ENCODE measurements around the gene ST8SIA6.
"Not testable (repeated sequence)": the region's sequence is repeated elsewhere in the genome, so short reads cannot be mapped to it uniquely, and the experiment has no call there.

The ST8SIA6 gene

GRCh38 chr10:17454161-17455014 lies at the start of gene ST8SIA6:
TSS of gene ST8SIA6 (minus strand) at chr10:17454595. CDS start at chr10:17454255, 340 bp downstream.
- DNase-seq = no peak

GRCh38 chr10:17503795-17504194 lies 49.4 kb upstream of the ST8SIA6 start:
- DNase-seq = no peak

GRCh38 chr10:17502814-17503213 lies 48.4 kb upstream of the ST8SIA6 start:
- no peak for DNase-seq

GRCh38 chr10:17499014-17499413 lies 44.6 kb upstream of the ST8SIA6 start:
- DNase-seq = not testable (repeated sequence)

- DNase-seq = peak; percentile 2
Measured at GRCh38 chr10:17497446-17498030, 43.1 kb upstream of the ST8SIA6 start.

GRCh38 chr10:17494626-17495260 lies 40.3 kb upstream of the ST8SIA6 start:
- no peak for DNase-seq

- no peak for DNase-seq
Measured at GRCh38 chr10:17488848-17489247, 34.5 kb upstream of the ST8SIA6 start.

GRCh38 chr10:17483079-17483478 lies 28.7 kb upstream of the ST8SIA6 start:
- DNase-seq = no peak

GRCh38 chr10:17479822-17480221 lies 25.4 kb upstream of the ST8SIA6 start:
- DNase-seq = no peak

- no peak for DNase-seq
Measured at GRCh38 chr10:17479015-17479615, 24.7 kb upstream of the ST8SIA6 start.

GRCh38 chr10:17476073-17476472 lies 21.7 kb upstream of the ST8SIA6 start:
- DNase-seq = no peak

GRCh38 chr10:17475661-17476060 lies 21.3 kb upstream of the ST8SIA6 start:
- no peak for DNase-seq

- no peak for DNase-seq
Measured at GRCh38 chr10:17474595-17475323, 20.4 kb upstream of the ST8SIA6 start.

GRCh38 chr10:17473228-17473950 lies 19.0 kb upstream of the ST8SIA6 start:
- DNase-seq = no peak

GRCh38 chr10:17472481-17473227 lies 18.3 kb upstream of the ST8SIA6 start:
- DNase-seq = no peak

GRCh38 chr10:17470246-17470645 lies 15.9 kb upstream of the ST8SIA6 start:
- no peak for DNase-seq

- DNase-seq = no peak
Measured at GRCh38 chr10:17465328-17466125, 11.1 kb upstream of the ST8SIA6 start.

GRCh38 chr10:17464545-17464944 lies 10.2 kb upstream of the ST8SIA6 start:
- no peak for DNase-seq

- no peak for DNase-seq
Measured at GRCh38 chr10:17460756-17461155, 6.4 kb upstream of the ST8SIA6 start.

- DNase-seq = no peak
Measured at GRCh38 chr10:17457083-17457482, 2.7 kb upstream of the ST8SIA6 start.

Measured in DMS153 (cell line).